ENCODE results near the gene SCYGR4. TPM values are rescaled to one million over a fixed set of nuclear protein-coding genes. Genes with fewer than 3 reads are reported as not detected.

The SCYGR4 gene
- total RNA-seq, 4 donors from 2014 or later: not detected

DNA sequence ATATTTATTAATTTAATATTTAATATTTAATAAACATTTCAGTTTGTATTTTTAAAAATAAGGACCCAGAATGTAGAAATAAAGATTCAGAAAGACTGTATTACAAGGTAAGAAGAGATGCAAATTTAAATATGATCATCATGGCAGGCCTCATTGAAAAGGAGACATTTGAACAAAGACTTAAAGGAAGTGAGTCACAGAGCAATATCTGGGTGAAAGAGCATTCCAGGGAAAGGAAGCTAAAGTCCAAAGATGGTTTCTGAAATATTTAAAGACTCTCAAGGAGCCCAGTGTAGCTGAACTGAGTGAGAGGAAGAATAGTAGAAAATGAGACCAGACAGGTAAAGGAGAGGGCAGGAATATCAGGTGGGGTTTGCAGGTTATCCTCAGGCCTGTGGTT lies 5.9 kb downstream of the SCYGR4 start:
- H3K9me3 ChIP-seq: no peaks in the 10 kb centered on the region
- H3K4me3 ChIP-seq: no peak overlapping the region
- no peaks in the 10 kb centered on the region for H3K27me3 ChIP-seq
- no peak for DNase-seq
- no peak overlapping the region for H3K27ac ChIP-seq
- no peaks in the 10 kb centered on the region for H3K4me1 ChIP-seq
- TF ChIP-seq, protein P1, sequence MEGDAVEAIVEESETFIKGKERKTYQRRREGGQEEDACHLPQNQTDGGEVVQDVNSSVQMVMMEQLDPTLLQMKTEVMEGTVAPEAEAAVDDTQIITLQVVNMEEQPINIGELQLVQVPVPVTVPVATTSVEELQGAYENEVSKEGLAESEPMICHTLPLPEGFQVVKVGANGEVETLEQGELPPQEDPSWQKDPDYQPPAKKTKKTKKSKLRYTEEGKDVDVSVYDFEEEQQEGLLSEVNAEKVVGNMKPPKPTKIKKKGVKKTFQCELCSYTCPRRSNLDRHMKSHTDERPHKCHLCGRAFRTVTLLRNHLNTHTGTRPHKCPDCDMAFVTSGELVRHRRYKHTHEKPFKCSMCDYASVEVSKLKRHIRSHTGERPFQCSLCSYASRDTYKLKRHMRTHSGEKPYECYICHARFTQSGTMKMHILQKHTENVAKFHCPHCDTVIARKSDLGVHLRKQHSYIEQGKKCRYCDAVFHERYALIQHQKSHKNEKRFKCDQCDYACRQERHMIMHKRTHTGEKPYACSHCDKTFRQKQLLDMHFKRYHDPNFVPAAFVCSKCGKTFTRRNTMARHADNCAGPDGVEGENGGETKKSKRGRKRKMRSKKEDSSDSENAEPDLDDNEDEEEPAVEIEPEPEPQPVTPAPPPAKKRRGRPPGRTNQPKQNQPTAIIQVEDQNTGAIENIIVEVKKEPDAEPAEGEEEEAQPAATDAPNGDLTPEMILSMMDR (IDR thresholded peaks at IDR 0.05): no peak
- no peak for TF ChIP-seq POLR2A (IDR thresholded peaks at IDR 0.05)
- intact Hi-C loops (cut with DNase I; ENCODE audit: low total_unique reads): no loop called here
- no peaks in the 10 kb centered on the region for H3K36me3 ChIP-seq

DNA sequence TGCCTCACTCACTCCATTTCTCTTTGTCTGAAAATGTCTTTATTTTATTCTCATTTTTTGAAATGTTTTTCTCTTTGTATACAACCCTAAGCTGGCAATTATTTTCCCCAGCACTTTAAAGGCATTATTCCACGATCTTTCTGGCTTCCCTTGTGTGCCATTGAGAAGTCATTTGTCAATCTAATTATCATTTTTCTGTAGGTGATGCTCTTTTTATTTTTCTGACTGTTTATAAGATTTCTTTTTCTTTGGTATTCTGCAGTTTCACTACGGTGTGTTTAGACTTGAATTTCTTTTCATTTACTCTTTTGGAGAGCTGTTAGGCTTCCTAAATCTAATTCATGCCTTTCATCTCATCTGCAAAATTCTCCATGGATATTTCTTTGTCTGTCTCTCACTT lies 8.1 kb downstream of the SCYGR4 start:
- no peaks in the 10 kb centered on the region for H3K4me1 ChIP-seq
- no peak overlapping the region for H3K4me3 ChIP-seq
- TF ChIP-seq POLR2A (IDR thresholded peaks at IDR 0.05): no peak
- H3K27me3 ChIP-seq: no peaks in the 10 kb centered on the region
- no peaks in the 10 kb centered on the region for H3K9me3 ChIP-seq
- no peak for DNase-seq
- H3K36me3 ChIP-seq: no peaks in the 10 kb centered on the region
- H3K27ac ChIP-seq: no peak overlapping the region
- intact Hi-C loops (cut with DNase I; ENCODE audit: low total_unique reads): no loop called here

DNA sequence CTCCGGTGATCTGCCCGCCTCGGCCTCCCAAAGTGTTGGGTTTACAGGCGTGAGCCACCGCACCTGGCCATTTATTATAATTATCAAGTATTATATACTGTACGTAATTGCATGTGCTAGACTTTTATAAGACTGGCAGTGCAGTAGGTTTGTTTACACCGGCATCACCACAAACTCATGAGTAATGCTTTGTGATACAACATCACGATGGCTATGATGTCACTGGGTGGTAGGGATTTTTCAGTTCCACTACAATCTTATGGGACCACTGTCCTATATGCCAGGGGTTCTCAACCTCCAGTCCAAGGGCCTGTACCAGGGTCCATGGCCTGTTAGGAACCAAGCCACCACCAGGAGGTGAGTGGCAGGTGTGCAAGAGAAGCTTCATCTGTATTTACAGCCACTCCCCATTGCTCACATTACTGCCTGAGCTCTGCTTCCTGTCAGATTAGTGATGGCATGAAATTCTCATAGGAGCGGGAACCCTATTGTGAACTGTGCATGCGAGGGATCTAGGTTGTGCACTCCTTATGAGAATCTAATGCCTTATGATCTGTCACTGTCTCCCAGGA lies 9.4 kb downstream of the SCYGR4 start:
- intact Hi-C loops (cut with DNase I; ENCODE audit: low total_unique reads): no loop called here
- no peak for DNase-seq
- no peak overlapping the region for H3K27ac ChIP-seq
- no peaks in the 10 kb centered on the region for H3K4me1 ChIP-seq
- no peak overlapping the region for H3K4me3 ChIP-seq
- TF ChIP-seq POLR2A (IDR thresholded peaks at IDR 0.05): no peak
- TF ChIP-seq, protein P1 (IDR thresholded peaks at IDR 0.05): no peak
- H3K36me3 ChIP-seq: no peaks in the 10 kb centered on the region
- no peaks in the 10 kb centered on the region for H3K9me3 ChIP-seq
- no peaks in the 10 kb centered on the region for H3K27me3 ChIP-seq

DNA sequence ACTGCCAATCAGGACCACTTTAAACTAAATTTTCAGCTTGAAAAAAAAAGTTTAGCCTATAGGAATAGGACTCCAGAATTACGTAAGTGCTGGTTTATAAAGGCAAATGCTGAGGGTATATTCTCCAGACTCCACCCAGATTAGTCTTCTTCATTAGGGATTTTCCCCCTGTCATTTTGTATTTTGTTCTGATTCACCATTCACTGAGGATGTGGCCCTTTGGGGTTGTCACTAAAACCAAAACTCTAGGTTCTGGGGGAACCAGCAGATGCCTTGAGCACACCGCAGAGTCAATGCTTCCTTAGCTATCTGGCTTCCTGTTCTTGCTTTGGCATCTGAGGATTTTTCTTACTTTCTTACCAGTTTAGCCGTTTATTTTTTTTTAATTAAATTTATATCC lies 10.5 kb downstream of the SCYGR4 start:
- intact Hi-C loops (cut with DNase I; ENCODE audit: low total_unique reads): no loop called here
- TF ChIP-seq POLR2A (IDR thresholded peaks at IDR 0.05): no peak
- TF ChIP-seq, protein P1 (IDR thresholded peaks at IDR 0.05): no peak
- DNase-seq: no peak
- H3K4me1 ChIP-seq: no peaks in the 10 kb centered on the region
- H3K27me3 ChIP-seq: no peaks in the 10 kb centered on the region
- no peaks in the 10 kb centered on the region for H3K36me3 ChIP-seq
- no peak overlapping the region for H3K4me3 ChIP-seq
- H3K9me3 ChIP-seq: no peaks in the 10 kb centered on the region
- no peak overlapping the region for H3K27ac ChIP-seq

DNA sequence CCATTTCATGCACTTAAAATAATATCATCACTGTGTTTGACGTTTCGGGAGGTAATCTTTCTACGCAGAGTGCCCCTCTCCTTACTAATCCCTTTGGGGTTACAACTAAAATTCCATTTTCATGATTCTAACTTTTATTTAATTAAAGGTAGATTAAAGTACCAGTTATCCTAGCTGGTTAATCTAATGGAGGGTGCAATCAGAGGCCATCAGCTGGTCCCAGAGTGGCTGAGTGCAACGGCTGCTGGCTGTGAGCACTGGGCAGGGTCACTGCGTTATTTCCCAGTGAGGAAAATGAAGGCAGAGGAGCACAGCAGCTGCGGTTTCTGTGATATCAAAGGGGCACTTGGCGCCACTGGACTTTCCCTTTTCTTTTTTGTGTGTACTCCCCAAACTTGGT lies 12.1 kb downstream of the SCYGR4 start:
- H3K27ac ChIP-seq: no peak overlapping the region
- no peaks in the 10 kb centered on the region for H3K9me3 ChIP-seq
- H3K4me3 ChIP-seq: no peak overlapping the region
- TF ChIP-seq, protein P1 (IDR thresholded peaks at IDR 0.05): no peak
- no peak for TF ChIP-seq POLR2A (IDR thresholded peaks at IDR 0.05)
- intact Hi-C loops (cut with DNase I; ENCODE audit: low total_unique reads): no loop called here
- no peaks in the 10 kb centered on the region for H3K27me3 ChIP-seq
- no peaks in the 10 kb centered on the region for H3K4me1 ChIP-seq
- no peak for DNase-seq
- no peaks in the 10 kb centered on the region for H3K36me3 ChIP-seq

DNA sequence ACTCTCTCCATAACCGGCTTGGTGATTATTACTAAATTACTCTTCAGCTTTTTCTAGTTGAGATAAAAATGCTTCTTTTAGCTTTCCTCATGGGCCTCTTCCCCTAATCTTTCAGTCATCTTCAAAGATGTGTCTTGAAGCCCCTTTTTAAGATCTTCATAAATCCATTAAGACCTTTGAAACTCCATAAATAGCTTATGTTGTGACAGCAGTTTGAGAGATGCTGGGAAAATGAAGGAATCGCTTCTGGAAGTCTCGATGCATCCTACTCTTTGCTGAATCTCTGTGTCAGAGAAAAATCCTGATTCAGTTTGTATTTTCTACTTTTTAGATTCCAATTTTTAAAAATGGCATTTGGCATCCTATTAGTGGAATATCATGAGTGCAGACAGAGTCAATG lies 13.0 kb downstream of the SCYGR4 start:
- TF ChIP-seq POLR2A (IDR thresholded peaks at IDR 0.05): no peak
- TF ChIP-seq, protein P1 (IDR thresholded peaks at IDR 0.05): no peak
- no peak overlapping the region for H3K4me3 ChIP-seq
- H3K27me3 ChIP-seq: no peaks in the 10 kb centered on the region
- H3K27ac ChIP-seq: no peak overlapping the region
- intact Hi-C loops (cut with DNase I; ENCODE audit: low total_unique reads): no loop called here
- H3K9me3 ChIP-seq: no peaks in the 10 kb centered on the region
- no peaks in the 10 kb centered on the region for H3K36me3 ChIP-seq
- no peaks in the 10 kb centered on the region for H3K4me1 ChIP-seq
- no peak for DNase-seq
